ENCODE measurements around the gene SREK1IP1.

DNA sequence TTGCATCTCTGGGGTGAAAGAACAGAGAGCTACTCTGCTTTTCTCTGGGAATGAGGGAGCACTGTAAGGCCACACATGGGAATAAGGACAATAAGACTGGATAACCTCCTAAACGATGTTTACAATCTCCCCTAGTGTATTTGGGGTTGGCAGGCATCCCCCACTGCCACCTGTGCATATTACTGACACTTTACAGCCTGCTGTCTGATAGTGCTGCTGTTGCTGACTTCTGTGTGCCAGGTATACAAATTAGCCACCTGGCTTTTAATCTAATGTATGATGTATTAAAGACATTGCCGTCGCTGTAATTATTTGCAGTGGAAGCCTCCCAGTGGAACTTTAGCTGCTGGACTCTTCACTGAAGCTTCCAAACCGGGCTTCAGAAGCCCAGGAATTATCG is 82.6 kb downstream of the SREK1IP1 start:
- TF ChIP-seq, protein P1, sequence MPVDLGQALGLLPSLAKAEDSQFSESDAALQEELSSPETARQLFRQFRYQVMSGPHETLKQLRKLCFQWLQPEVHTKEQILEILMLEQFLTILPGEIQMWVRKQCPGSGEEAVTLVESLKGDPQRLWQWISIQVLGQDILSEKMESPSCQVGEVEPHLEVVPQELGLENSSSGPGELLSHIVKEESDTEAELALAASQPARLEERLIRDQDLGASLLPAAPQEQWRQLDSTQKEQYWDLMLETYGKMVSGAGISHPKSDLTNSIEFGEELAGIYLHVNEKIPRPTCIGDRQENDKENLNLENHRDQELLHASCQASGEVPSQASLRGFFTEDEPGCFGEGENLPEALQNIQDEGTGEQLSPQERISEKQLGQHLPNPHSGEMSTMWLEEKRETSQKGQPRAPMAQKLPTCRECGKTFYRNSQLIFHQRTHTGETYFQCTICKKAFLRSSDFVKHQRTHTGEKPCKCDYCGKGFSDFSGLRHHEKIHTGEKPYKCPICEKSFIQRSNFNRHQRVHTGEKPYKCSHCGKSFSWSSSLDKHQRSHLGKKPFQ (tag by site-specific recombination; IDR thresholded peaks at IDR 0.05) = no peak
- TF ChIP-seq CTCF (tag by site-specific recombination; IDR thresholded peaks at IDR 0.05) (no peak), ZNF184 (tag by site-specific recombination; IDR thresholded peaks at IDR 0.05) (no peak), ZNF707 (tag by site-specific recombination; IDR thresholded peaks at IDR 0.05) (no peak), ZBTB11 (tag by site-specific recombination; conservative IDR thresholded peaks at IDR 0.05; ENCODE audit: low read depth) (no peak), SP2 (tag by site-specific recombination; IDR thresholded peaks at IDR 0.05) (no peak), KLF16 (tag by site-specific recombination; IDR thresholded peaks at IDR 0.05) (no peak), MEIS1 (CRISPR knock-in tag; IDR thresholded peaks at IDR 0.05; ENCODE audit: borderline replicate concordance) (no peak), KLF10 (tag by site-specific recombination; IDR thresholded peaks at IDR 0.05) (no peak)
